B cell (primary cell): ENCODE data around the gene LRRC36.

Source experiments
- EZH2 ChIP-seq: IDR thresholded peaks from 2 replicates; pipeline ENCODE4 v1.6.1; 2012; ENCODE audit warnings: borderline replicate concordance, low read depth, mild to moderate bottlenecking, moderate library complexity, low read length; ENCODE audit not compliant: insufficient read depth, poor library complexity, severe bottlenecking
- TF ChIP-seq, protein P1 (sequence below): fragments of 200-600 bp; IDR thresholded peaks from one replicate; pipeline ENCODE4 v1.8.0; 2022; ENCODE audit warnings: antibody characterized with exemption, mild to moderate bottlenecking

DNA sequence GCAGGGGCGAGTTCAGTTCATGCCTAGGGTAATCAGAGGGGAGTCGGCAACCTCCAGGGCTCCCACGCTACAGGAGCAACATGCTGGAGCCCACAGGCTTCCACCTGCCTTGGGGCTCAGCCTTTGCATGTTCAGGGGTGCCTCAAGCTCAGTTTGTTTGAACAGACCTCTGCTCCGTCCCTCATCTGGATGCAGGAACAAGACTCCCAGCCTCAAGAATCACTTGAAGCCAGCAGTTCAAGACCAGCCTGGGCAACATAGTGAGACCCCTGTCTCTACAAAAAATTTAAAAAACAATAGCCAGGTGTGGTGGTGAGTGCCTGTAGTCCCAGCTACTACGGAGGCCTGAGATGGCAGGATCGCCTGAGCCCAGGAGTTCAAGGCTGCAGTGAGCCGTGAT, 99.4 kb downstream of the LRRC36 start:
- TF ChIP-seq, protein P1, sequence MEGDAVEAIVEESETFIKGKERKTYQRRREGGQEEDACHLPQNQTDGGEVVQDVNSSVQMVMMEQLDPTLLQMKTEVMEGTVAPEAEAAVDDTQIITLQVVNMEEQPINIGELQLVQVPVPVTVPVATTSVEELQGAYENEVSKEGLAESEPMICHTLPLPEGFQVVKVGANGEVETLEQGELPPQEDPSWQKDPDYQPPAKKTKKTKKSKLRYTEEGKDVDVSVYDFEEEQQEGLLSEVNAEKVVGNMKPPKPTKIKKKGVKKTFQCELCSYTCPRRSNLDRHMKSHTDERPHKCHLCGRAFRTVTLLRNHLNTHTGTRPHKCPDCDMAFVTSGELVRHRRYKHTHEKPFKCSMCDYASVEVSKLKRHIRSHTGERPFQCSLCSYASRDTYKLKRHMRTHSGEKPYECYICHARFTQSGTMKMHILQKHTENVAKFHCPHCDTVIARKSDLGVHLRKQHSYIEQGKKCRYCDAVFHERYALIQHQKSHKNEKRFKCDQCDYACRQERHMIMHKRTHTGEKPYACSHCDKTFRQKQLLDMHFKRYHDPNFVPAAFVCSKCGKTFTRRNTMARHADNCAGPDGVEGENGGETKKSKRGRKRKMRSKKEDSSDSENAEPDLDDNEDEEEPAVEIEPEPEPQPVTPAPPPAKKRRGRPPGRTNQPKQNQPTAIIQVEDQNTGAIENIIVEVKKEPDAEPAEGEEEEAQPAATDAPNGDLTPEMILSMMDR, result no peak
- TF ChIP-seq EZH2, result no peak
